DOHH2 (cell line): Measurements from ENCODE around the gene CDKN1C.

Experiments used
- H3F3A ChIP-seq: fragments of 200-600 bp; sonication (generic), shearing (Covaris generic); 2 replicates; pipeline ENCODE4 v1.6.0; 2016; ENCODE audit warnings: antibody characterized with exemption, mild to moderate bottlenecking; ENCODE audit not compliant: control insufficient read depth, insufficient read depth
- H3K27ac ChIP-seq: fragments of 200-600 bp; sonication (generic); 2 replicates; pipeline ENCODE4 v1.5.1; 2014; ENCODE audit warnings: low read depth, mild to moderate bottlenecking, low read length, moderate library complexity
- H3K27me3 ChIP-seq: fragments of 200-600 bp; sonication (generic); 2 replicates; pipeline ENCODE4 v1.6.1; 2014; ENCODE audit warnings: mild to moderate bottlenecking, low read length, mixed read lengths; ENCODE audit not compliant: control insufficient read depth
- H3K36me3 ChIP-seq: fragments of 200-600 bp; sonication (generic); 2 replicates; pipeline ENCODE4 v1.6.1; 2014; ENCODE audit warnings: mild to moderate bottlenecking, low read length, moderate library complexity, mixed read lengths; ENCODE audit not compliant: control insufficient read depth
- H3K4me1 ChIP-seq: fragments of 200-600 bp; sonication (generic); 2 replicates; pipeline ENCODE4 v1.6.1; 2014; ENCODE audit warnings: mild to moderate bottlenecking, low read length, mixed read lengths; ENCODE audit not compliant: control insufficient read depth
- H3K4me2 ChIP-seq: fragments of 200-600 bp; sonication (generic); 2 replicates; pipeline ENCODE4 v1.6.0; 2014; ENCODE audit warnings: mild to moderate bottlenecking, low read length, moderate library complexity
- H3K4me3 ChIP-seq: fragments of 200-600 bp; sonication (generic); 2 replicates; pipeline ENCODE4 v1.5.1; 2014; ENCODE audit warnings: mild to moderate bottlenecking, low read length, mixed read lengths
- H3K79me2 ChIP-seq: fragments of 200-600 bp; sonication (generic); 2 replicates; pipeline ENCODE4 v1.6.1; 2014; ENCODE audit warnings: mild to moderate bottlenecking, low read length, mixed read lengths; ENCODE audit not compliant: control insufficient read depth
- H3K9me2 ChIP-seq: fragments of 200-600 bp; sonication (generic); replicated peaks from 2 replicates; pipeline ENCODE4 v1.6.1; 2014; ENCODE audit warnings: mild to moderate bottlenecking, low read length, mixed read lengths; ENCODE audit not compliant: control insufficient read depth
- H3K9me3 ChIP-seq: fragments of 200-600 bp; sonication (generic); 2 replicates; pipeline ENCODE4 v1.6.1; 2014; ENCODE audit warnings: antibody characterized with exemption, low read length, mixed read lengths; ENCODE audit not compliant: control insufficient read depth, insufficient read depth
- H4K20me1 ChIP-seq: fragments of 200-600 bp; sonication (generic); 2 replicates; pipeline ENCODE4 v1.6.0; 2014; ENCODE audit warnings: low read depth, mild to moderate bottlenecking, antibody characterized with exemption, low read length, moderate library complexity; ENCODE audit not compliant: control insufficient read depth, insufficient read depth
- EZH2phosphoT487 ChIP-seq: fragments of 200-600 bp; sonication (generic); IDR thresholded peaks from 2 replicates; pipeline ENCODE4 v1.6.1; 2017; ENCODE audit warnings: borderline replicate concordance, mild to moderate bottlenecking, antibody characterized with exemption, low read length, moderate library complexity, mixed read lengths
- TF ChIP-seq, protein P1 (sequence below): fragments of 200-600 bp; sonication (generic); IDR thresholded peaks from one replicate; pipeline ENCODE4 v1.5.1; 2014; ENCODE audit warnings: antibody characterized with exemption, mild to moderate bottlenecking, low read depth, low read length; ENCODE audit not compliant: poor library complexity, severe bottlenecking

CDKN1C gene

DNA sequence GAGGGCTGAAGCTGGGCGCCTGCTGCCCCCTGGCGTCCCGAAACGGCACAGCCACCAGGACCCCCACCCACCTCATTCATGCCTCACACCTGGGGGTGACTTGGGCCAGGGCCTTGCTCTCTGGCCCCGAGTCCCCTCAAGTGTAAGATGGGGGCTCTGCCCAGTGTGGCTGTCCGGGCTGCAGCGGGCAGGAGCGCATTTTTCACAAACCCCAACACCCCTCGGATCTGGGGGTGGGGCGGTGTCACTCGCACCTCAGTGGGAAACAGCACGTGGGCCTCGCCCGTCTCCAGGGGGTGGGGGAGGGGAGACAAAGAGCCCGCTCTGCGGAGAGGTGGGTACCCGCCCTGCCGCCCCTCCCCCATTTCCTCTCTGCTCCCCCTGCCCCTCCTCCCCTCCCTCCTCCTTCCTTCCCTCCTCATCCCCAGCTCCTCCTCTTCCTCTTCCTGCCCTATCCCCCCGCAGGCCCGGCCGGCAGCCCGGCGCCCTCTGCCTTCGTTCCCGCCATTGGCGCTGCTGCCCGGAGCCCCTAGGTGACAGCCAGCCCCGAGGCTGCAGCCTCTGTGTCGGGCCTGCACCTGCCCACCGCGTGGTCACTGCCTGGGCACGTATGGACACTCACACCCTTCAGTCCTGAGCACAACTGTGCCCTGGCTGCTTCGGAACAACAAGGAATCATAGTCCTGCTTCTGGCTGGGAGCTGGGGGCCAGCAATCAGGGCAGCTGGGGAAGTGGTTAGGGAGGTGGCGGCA, 6.8 kb upstream of the CDKN1C start:
- Histone ChIP-seq H3K36me3 (no peaks in the 10 kb centered on the region), H3K9me2 (no peaks in the 10 kb centered on the region), H3K4me3 (peak overlapping the region; percentile 87), H3K27ac (peak overlapping the region; percentile 66), H3K79me2 (no peaks in the 10 kb centered on the region), H3K4me1 (peaks cover 25% of the 10 kb centered on the region), H3K4me2 (peak overlapping the region; percentile 100), H4K20me1 (no peaks in the 10 kb centered on the region), H3F3A (no peaks in the 10 kb centered on the region; the same call in 1 of the 2 replicates), H3K9me3 (no peaks in the 10 kb centered on the region), H3K27me3 (no peaks in the 10 kb centered on the region)
- TF ChIP-seq, protein P1, sequence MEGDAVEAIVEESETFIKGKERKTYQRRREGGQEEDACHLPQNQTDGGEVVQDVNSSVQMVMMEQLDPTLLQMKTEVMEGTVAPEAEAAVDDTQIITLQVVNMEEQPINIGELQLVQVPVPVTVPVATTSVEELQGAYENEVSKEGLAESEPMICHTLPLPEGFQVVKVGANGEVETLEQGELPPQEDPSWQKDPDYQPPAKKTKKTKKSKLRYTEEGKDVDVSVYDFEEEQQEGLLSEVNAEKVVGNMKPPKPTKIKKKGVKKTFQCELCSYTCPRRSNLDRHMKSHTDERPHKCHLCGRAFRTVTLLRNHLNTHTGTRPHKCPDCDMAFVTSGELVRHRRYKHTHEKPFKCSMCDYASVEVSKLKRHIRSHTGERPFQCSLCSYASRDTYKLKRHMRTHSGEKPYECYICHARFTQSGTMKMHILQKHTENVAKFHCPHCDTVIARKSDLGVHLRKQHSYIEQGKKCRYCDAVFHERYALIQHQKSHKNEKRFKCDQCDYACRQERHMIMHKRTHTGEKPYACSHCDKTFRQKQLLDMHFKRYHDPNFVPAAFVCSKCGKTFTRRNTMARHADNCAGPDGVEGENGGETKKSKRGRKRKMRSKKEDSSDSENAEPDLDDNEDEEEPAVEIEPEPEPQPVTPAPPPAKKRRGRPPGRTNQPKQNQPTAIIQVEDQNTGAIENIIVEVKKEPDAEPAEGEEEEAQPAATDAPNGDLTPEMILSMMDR: peak; percentile 92
- TF ChIP-seq EZH2phosphoT487: no peak

DNA sequence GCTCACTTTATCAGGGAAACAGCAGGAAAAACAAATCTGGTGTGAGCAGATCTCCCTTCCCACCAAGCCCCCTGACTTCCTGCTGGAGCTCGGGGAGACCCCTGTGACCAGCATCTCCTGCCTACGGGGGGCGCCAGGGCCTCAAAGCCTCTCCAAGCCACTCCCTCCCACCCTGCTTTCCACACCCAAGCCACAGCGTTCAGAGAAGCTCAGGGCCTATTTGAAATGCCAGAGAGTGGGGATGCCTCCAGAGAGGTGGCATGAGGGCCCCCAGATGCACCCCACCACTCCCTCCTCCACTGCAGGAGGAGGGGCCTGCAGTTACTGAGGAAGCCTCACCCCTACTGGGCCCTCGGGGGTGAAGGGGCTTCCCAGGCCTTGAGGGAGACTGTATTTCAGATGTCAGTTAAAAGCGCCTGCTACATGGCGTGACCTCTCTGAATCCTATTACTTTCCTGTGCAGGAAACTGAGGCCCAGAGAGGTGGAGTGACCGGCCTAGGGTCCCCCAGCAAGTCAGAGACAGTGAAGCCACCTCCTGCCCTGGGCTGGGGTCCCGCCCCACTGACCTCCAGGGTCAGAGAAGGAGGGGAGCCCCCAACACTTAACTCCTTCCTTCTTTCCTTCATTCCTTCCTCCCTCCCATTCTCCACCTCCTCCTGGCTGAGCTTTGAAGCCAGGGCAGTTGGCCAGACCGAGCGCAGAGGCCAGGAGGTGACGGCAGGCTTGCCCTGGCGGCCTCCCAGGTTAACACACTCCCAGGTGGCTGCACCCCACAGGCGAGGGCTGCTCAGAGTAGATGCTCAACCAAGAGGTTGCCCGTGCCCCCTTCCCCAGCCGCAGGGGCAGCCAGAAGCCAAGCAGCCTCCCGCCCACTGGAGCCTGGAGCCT, 6.0 kb upstream of the CDKN1C start:
- peak overlapping the region; percentile 87 for H3K4me3 ChIP-seq

GRCh38 chr11:2890466-2891294, 5.1 kb upstream of the CDKN1C start:
- Histone ChIP-seq H3K36me3 (no peaks in the 10 kb centered on the region), H3K27ac (no peak overlapping the region), H3K4me3 (no peak overlapping the region), H3K9me2 (no peaks in the 10 kb centered on the region), H3F3A (no peaks in the 10 kb centered on the region; the same call in 1 of the 2 replicates), H4K20me1 (no peaks in the 10 kb centered on the region), H3K79me2 (no peaks in the 10 kb centered on the region), H3K4me1 (peaks cover 25% of the 10 kb centered on the region), H3K27me3 (no peaks in the 10 kb centered on the region), H3K9me3 (no peaks in the 10 kb centered on the region), H3K4me2 (peak overlapping the region; percentile 100; the same call in 1 of the 2 replicates)
- no peak for TF ChIP-seq EZH2phosphoT487
- TF ChIP-seq, protein P1: no peak

More for the DNA sequence above, 6.0 kb upstream of the CDKN1C start:
- Histone ChIP-seq H3K4me2 (peak overlapping the region; percentile 100), H3K27ac (peak overlapping the region; percentile 66; the same call in 1 of the 2 replicates), H3K27me3 (no peaks in the 10 kb centered on the region), H3K9me3 (no peaks in the 10 kb centered on the region), H4K20me1 (no peaks in the 10 kb centered on the region), H3K4me1 (peaks cover 25% of the 10 kb centered on the region), H3K36me3 (no peaks in the 10 kb centered on the region), H3F3A (no peaks in the 10 kb centered on the region; the same call in 1 of the 2 replicates), H3K79me2 (no peaks in the 10 kb centered on the region), H3K9me2 (no peaks in the 10 kb centered on the region)
- TF ChIP-seq, protein P1: peak; percentile 62
- TF ChIP-seq EZH2phosphoT487: no peak
